Measurements from ENCODE around the gene NBPF3. TPM values are rescaled to one million over a fixed set of nuclear protein-coding genes. Genes with fewer than 3 reads are reported as not detected.

The NBPF3 gene
- total RNA-seq, 2 donors from 2014 or later, result 15.5 to 22.1 TPM

GRCh38 chr1:21514245-21514644 lies 74.3 kb downstream of the NBPF3 start:
- H3K4me3 Mint-ChIP-seq, result no peak overlapping the region
- Histone ChIP-seq H3K27ac (ENCODE audit: low read depth, low read length) (no peak overlapping the region), H3K4me3 (ENCODE audit: low read length) (no peak overlapping the region), H3K36me3 (ENCODE audit: control insufficient read depth, insufficient read depth, low read length) (no peaks in the 10 kb centered on the region), H3K4me1 (ENCODE audit: control insufficient read depth, insufficient read depth, low read length) (peaks cover 7% of the 10 kb centered on the region), H3K9ac (ENCODE audit: extremely low read depth, low read length, poor library complexity, severe bottlenecking) (no peak overlapping the region), H3K27me3 (ENCODE audit: control insufficient read depth, insufficient read depth, low read length, poor library complexity, severe bottlenecking) (no peaks in the 10 kb centered on the region), H3K9me3 (ENCODE audit: control insufficient read depth, low read length) (no peaks in the 10 kb centered on the region)
- WGBS, 2 experiments (ENCODE audit: insufficient coverage in 1 of 2, insufficient read length in 1 of 2), result 82 to 93% methylated on average over 2 to 5 of the region's 5 CpGs
- H3K4me1 Mint-ChIP-seq, result peaks cover 22% of the 10 kb centered on the region
- H3K27ac Mint-ChIP-seq, result no peak overlapping the region
- H3K36me3 Mint-ChIP-seq (ENCODE audit: low read depth), result peaks cover 10% of the 10 kb centered on the region
- no peaks in the 10 kb centered on the region for H3K27me3 Mint-ChIP-seq (ENCODE audit: insufficient read depth)
- TF ChIP-seq, protein P1, sequence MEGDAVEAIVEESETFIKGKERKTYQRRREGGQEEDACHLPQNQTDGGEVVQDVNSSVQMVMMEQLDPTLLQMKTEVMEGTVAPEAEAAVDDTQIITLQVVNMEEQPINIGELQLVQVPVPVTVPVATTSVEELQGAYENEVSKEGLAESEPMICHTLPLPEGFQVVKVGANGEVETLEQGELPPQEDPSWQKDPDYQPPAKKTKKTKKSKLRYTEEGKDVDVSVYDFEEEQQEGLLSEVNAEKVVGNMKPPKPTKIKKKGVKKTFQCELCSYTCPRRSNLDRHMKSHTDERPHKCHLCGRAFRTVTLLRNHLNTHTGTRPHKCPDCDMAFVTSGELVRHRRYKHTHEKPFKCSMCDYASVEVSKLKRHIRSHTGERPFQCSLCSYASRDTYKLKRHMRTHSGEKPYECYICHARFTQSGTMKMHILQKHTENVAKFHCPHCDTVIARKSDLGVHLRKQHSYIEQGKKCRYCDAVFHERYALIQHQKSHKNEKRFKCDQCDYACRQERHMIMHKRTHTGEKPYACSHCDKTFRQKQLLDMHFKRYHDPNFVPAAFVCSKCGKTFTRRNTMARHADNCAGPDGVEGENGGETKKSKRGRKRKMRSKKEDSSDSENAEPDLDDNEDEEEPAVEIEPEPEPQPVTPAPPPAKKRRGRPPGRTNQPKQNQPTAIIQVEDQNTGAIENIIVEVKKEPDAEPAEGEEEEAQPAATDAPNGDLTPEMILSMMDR (conservative IDR thresholded peaks at IDR 0.05), result no peak
- H3K9me3 Mint-ChIP-seq, result no peaks in the 10 kb centered on the region
- DNase-seq, result no peak

- Mint-ChIP-seq H3K27ac (no peak overlapping the region), H3K9me3 (no peaks in the 10 kb centered on the region), H3K4me1 (peaks cover 16% of the 10 kb centered on the region), H3K27me3 (ENCODE audit: insufficient read depth) (no peaks in the 10 kb centered on the region), H3K4me3 (no peak overlapping the region), H3K36me3 (ENCODE audit: low read depth) (peaks cover 6% of the 10 kb centered on the region)
- TF ChIP-seq, protein P1 (conservative IDR thresholded peaks at IDR 0.05), result no peak
- no peaks in the 10 kb centered on the region for H3K36me3 ChIP-seq (ENCODE audit: control insufficient read depth, insufficient read depth, low read length)
- H3K9me3 ChIP-seq (ENCODE audit: control insufficient read depth, low read length), result no peaks in the 10 kb centered on the region
- H3K27me3 ChIP-seq (ENCODE audit: control insufficient read depth, insufficient read depth, low read length, poor library complexity, severe bottlenecking), result no peaks in the 10 kb centered on the region
- H3K4me1 ChIP-seq (ENCODE audit: control insufficient read depth, insufficient read depth, low read length), result no peaks in the 10 kb centered on the region
- DNase-seq, result no peak
- no peak overlapping the region for H3K4me3 ChIP-seq (ENCODE audit: low read length)
- no peak overlapping the region for H3K9ac ChIP-seq (ENCODE audit: extremely low read depth, low read length, poor library complexity, severe bottlenecking)
- H3K27ac ChIP-seq (ENCODE audit: low read depth, low read length), result no peak overlapping the region
- 86 to 98% methylated on average over 3 of the region's 3 CpGs for whole genome bisulfite sequencing, 2 experiments (ENCODE audit: insufficient coverage in 1 of 2, insufficient read length in 1 of 2)
Observed at GRCh38 chr1:21517161-21517589, 77.2 kb downstream of the NBPF3 start.

DNA sequence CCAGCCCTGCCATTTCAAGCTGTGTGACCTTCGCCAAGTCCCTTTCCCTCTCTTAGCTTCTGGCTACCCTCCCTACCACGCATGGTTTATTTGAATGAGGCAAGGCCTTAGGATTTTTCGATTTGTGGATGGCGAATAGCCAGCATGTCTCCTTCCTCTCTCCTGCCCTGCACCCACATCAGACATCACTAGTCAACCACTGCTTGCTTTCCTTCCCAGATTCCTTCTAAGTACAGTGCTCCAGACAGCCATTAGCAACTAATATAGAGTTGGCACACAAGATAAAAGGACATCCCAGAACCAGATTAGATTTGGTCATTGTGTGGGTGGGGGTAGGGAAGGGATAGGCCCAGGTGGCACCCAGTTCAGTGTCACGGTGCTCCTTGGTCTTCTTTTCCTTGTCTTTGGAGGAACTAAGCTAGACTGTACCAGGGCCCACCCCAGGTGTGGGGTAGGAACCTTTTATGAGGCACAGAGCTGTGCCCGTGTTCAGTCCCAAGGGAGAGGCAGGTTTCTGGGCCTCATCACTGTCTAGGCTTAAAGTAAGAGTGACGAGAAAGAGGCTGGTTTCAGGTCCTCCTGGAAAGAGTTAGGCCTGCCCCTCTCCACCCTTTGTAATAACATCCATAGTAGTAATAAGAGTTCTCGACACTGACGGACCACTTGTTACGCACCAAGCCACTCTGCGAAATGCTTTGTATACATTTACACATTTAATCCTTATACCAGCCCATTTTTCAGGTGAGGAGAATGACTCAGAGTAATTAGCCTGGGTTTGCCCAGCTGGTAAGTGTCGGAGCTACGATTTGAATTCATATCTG lies 77.9 kb downstream of the NBPF3 start:
- no peaks in the 10 kb centered on the region for H3K4me1 ChIP-seq (ENCODE audit: control insufficient read depth, insufficient read depth, low read length)
- H3K27ac ChIP-seq (ENCODE audit: low read depth, low read length), result no peak overlapping the region
- no peak overlapping the region for H3K9ac ChIP-seq (ENCODE audit: extremely low read depth, low read length, poor library complexity, severe bottlenecking)
- TF ChIP-seq, protein P1 (conservative IDR thresholded peaks at IDR 0.05), result no peak
- H3K27me3 ChIP-seq (ENCODE audit: control insufficient read depth, insufficient read depth, low read length, poor library complexity, severe bottlenecking), result no peaks in the 10 kb centered on the region
- no peak overlapping the region for H3K4me3 Mint-ChIP-seq
- H3K4me1 Mint-ChIP-seq, result peaks cover 16% of the 10 kb centered on the region
- no peaks in the 10 kb centered on the region for H3K27me3 Mint-ChIP-seq (ENCODE audit: insufficient read depth)
- H3K36me3 ChIP-seq (ENCODE audit: control insufficient read depth, insufficient read depth, low read length), result no peaks in the 10 kb centered on the region
- no peaks in the 10 kb centered on the region for H3K9me3 Mint-ChIP-seq
- DNase-seq, result no peak
- peaks cover 4% of the 10 kb centered on the region for H3K36me3 Mint-ChIP-seq (ENCODE audit: low read depth)
- WGBS, 2 experiments (ENCODE audit: insufficient coverage in 1 of 2, insufficient read length in 1 of 2), result 82 to 87% methylated on average over 13 of the region's 13 CpGs
- H3K9me3 ChIP-seq (ENCODE audit: control insufficient read depth, low read length), result no peaks in the 10 kb centered on the region
- no peak overlapping the region for H3K4me3 ChIP-seq (ENCODE audit: low read length)
- H3K27ac Mint-ChIP-seq, result no peak overlapping the region
